T-helper 17 cell (primary cell): Measurements from ENCODE around the gene FEN1. TPM values are rescaled to one million over a fixed set of nuclear protein-coding genes. Genes with fewer than 3 reads are reported as not detected.
A peak's percentile ranks its signal among the peaks of the same experiment; 100 is the strongest.

Source experiments
- ATAC-seq: fragments of 150-1000 bp; cut with Tn5 transposase; 2 replicates; pipeline ENCODE4 v1.10.0; 2021; ENCODE audit warnings: mild to moderate bottlenecking, moderate library complexity
- DNase-seq, 3 donors: peaks; one replicate each; pipeline versions ENCODE4 v3.0.0 to v3.0.0-alpha.2; 2020 to 2021
- H3K9me3 ChIP-seq: one replicate; pipeline ENCODE4 v1.7.0; 2013; ENCODE audit warnings: low read length, mild to moderate bottlenecking; ENCODE audit not compliant: control insufficient read depth, poor library complexity, severe bottlenecking
- H3K27ac Mint-ChIP-seq: one replicate; pipeline ENCODE4 v1.8.0; 2022; ENCODE audit warnings: mild to moderate bottlenecking, moderate library complexity, mixed read lengths
- H3K27me3 Mint-ChIP-seq: one replicate; pipeline ENCODE4 v1.8.0; 2022; ENCODE audit warnings: mixed read lengths
- H3K36me3 Mint-ChIP-seq: one replicate; pipeline ENCODE4 v1.8.0; 2022; ENCODE audit warnings: low read depth, mixed read lengths
- H3K4me1 Mint-ChIP-seq: one replicate; pipeline ENCODE4 v1.8.0; 2022; ENCODE audit warnings: mild to moderate bottlenecking, mixed read lengths
- H3K4me3 Mint-ChIP-seq: one replicate; pipeline ENCODE4 v1.8.0; 2022; ENCODE audit warnings: mild to moderate bottlenecking, moderate library complexity, mixed read lengths
- total RNA-seq, 4 donors: library from RNA in 2 of 4; stranded (reverse) in 2 of 4; gene quantifications; one replicate each; pipeline ENCODE4 v1.2.3 and lab custom pipeline; 2022 to 2026

The FEN1 gene
- total RNA-seq, 2 donors from 2014 or later: 9.7 to 13.0 TPM

DNA sequence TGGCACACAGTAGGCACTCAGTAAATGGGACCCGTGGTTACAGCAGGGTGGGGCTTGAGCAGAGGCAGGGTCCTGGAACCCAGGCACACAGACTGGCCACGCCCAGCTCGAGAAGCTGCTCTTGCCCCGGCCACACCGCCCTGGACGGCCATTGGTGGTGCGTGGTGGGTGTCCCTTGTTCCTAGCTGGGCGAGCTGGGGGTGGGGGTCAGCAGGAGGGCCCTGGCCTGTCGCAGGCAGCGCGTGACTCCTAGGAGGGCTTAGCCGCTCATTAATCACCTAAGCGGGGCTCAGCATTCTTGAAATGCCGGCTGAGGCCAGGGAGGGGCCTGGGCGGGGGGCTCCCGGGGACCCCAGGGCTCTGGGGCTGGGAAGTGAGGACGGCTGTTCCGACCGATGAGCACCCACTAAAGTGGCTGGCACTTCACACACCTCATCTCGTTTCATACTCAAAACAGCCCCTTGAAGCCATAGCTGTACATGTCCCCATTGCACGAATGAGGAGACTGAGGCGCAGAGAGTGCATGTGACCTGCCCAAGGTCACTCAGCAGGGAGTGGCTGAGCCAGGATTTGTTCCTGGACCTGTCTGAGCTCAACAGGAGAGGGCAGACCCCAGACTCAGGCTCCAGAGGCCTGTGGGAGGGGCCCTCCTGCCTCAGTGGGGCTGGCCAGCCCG lies 28.6 kb upstream of the FEN1 start:
- no peak for ATAC-seq
- H3K36me3 Mint-ChIP-seq: no peaks in the 10 kb centered on the region
- H3K9me3 ChIP-seq: no peaks in the 10 kb centered on the region

DNA sequence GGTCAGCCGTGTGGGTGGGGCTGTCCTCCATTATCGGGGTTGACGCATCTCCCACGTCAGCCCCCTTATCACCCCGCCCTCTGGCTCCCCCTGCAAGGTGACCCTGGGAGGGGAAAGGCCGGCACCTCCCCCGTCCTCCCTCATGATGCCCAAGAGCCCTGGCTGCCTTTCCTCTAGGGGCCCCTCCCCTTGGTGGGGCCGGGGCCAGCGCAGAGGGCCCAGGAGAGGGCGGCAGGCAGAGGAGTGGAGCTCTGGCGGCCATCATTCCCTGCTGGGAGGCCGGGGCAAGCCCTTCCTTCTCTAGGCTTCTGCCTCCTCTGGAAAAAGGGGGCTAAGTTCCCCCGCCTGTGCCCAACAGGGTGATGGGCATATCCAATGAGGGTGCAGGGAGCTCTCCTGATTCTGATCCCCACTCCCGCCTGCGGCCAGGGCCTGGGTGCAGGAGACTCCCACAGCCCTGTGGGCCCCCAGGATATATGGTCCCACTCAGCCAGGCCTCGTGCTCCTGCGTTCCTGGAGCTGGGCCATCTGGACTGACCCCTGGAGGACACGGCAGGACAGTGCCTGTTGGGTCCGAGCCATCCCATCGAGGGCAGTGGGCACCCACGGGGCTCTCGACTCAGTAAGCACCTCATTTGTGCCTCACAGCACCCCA lies 28.0 kb upstream of the FEN1 start:
- Mint-ChIP-seq H3K4me3 (no peak overlapping the region), H3K36me3 (no peaks in the 10 kb centered on the region), H3K27me3 (no peaks in the 10 kb centered on the region), H3K27ac (no peak overlapping the region), H3K4me1 (no peaks in the 10 kb centered on the region)
- no peaks in the 10 kb centered on the region for H3K9me3 ChIP-seq
- no peak for DNase-seq
- no peak for ATAC-seq

More for the DNA sequence above, 28.6 kb upstream of the FEN1 start:
- no peaks in the 10 kb centered on the region for H3K27me3 Mint-ChIP-seq
- no peaks in the 10 kb centered on the region for H3K4me1 Mint-ChIP-seq
- no peak for DNase-seq
- H3K4me3 Mint-ChIP-seq: no peak overlapping the region
- no peak overlapping the region for H3K27ac Mint-ChIP-seq

DNA sequence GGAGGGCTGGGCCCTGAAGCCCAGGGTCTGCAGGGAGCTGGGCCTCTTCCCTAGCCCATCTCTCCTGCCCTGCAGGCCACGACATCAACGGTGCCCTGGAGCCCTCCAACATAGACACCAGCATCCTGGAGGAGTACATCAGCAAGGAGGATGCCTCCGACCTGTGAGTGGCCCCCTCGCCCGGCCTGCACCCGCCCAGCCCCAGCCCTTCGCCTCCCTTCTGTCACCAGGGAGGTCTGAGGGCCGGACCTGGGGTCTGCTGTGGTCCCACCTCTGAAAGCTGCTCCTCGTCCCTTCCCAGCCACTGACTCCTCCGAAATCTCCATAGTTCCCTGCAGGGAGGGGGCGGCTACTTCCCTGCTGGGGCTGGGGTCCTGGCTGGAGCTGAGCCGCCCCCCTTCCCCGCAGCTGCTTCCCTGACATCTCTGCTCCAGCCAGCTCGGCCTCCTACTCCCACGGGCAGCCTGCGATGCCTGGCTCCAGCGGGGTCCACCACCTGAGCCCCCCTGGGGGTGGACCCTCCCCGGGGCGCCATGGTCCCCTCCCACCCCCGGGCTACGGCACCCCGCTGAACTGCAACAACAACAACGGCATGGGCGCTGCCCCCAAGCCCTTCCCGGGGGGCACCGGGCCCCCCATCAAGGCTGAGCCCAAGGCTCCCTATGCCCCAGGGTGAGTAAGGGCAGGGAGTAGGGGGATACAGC lies 27.0 kb upstream of the FEN1 start:
- H3K4me1 Mint-ChIP-seq: no peaks in the 10 kb centered on the region
- no peak for ATAC-seq
- H3K27ac Mint-ChIP-seq: no peak overlapping the region
- no peaks in the 10 kb centered on the region for H3K36me3 Mint-ChIP-seq
- H3K27me3 Mint-ChIP-seq: no peaks in the 10 kb centered on the region
- no peak for DNase-seq
- H3K4me3 Mint-ChIP-seq: no peak overlapping the region
- no peaks in the 10 kb centered on the region for H3K9me3 ChIP-seq

DNA sequence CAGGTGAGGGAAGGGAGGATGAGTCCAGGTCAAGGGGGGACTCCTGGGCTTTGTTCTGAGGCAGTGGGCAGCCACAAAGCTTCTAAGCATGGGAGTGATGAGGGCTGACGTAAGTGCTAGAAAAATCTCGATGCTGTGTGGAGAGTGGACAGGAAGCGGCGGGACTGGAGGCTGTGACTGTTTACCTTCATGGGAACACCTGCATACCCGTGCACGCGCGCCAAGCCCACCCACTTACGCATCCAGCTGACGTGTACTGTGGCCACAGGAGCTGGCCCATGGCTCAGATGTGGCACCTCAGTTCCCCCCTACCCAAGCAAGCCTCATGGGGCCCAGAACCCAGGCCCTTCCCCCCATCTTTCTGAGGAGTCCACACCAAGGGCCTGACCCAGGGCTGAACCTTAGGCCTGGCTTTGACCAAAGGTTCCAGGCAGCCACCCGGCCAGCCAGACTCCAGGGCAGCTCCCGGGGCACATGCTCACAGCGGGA lies 26.3 kb upstream of the FEN1 start:
- DNase-seq (no peak), ATAC-seq (no peak)
- no peaks in the 10 kb centered on the region for H3K27me3 Mint-ChIP-seq
- H3K9me3 ChIP-seq: no peaks in the 10 kb centered on the region
- no peak overlapping the region for H3K27ac Mint-ChIP-seq
- no peak overlapping the region for H3K4me3 Mint-ChIP-seq
- no peaks in the 10 kb centered on the region for H3K36me3 Mint-ChIP-seq
- peaks cover 4% of the 10 kb centered on the region for H3K4me1 Mint-ChIP-seq

DNA sequence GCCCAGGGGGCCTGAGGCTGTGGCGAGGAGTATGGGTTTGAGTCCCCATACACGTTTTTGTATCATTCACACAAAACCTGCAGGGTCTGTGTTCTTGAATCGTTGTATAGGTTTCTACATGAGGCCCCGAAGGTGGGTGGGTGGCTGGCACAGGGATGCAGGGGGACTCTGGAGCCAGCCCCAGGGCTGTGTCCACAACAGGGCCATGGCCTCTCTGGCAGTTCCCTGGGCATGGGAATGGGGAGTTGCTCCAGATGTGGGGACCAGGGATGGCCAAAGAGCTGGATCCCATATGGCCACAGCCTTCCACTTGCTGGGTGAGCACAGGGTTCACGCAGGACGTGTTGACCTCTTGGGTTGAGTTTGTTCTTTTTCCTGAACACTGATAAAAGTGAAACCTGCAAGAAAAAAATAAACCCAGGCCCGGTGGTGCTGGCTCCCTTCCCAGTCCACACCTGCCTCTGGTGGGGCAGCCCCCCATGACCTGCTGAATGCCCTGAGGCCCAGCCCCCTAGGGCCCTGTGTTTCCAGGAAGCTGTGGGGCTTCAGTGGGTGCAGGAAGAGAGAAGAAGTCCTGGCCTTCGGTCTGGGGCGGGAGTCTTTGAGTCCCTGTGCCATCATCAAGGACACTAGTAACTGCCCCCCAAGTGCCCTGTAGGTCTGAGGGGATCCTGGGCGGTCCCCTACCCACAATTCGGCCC lies 24.2 kb upstream of the FEN1 start:
- Mint-ChIP-seq H3K27me3 (no peaks in the 10 kb centered on the region), H3K4me3 (no peak overlapping the region), H3K36me3 (no peaks in the 10 kb centered on the region), H3K4me1 (peaks cover 11% of the 10 kb centered on the region), H3K27ac (no peak overlapping the region)
- ATAC-seq (no peak), DNase-seq (no peak)
- no peaks in the 10 kb centered on the region for H3K9me3 ChIP-seq

DNA sequence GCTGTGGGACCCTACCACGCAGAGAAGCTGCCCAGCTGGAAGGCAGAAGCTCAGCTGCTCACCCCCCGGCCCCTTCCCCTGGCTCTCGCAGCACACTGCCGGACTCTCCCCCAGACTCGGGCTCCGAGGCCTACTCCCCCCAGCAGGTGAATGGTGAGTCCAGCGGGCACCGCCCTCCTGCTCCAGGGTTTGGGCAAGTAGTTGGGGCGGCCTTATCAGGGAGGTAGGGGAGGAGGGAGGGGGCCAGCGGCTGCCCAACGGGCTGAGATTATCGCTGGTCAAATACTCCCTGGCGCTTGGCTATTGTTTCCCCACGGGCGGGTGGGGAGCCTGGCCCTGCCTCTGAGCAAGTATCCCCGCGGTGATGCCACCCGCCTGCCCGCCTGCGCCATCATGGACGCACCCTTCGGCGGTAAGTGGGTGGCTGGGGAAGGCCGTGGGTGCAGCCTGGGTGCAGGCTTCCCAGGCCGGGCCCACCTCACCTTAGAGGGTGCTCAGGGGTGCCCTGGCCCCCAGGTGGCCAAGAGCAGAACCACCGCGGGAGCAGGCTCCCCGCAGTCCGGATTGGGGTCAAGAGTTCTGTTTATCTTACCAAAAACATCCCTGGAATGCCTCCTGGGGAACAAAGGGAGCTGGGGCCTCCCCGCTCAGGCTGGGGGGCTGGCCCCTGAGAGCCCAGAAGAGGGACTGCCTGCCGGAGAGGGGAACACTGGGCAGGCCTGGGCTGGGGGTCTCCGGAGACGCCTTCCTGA lies 23.4 kb upstream of the FEN1 start:
- Mint-ChIP-seq H3K4me3 (no peak overlapping the region), H3K4me1 (peaks cover 11% of the 10 kb centered on the region), H3K27me3 (no peaks in the 10 kb centered on the region), H3K27ac (no peak overlapping the region), H3K36me3 (no peaks in the 10 kb centered on the region)
- ATAC-seq (no peak), DNase-seq (no peak)
- no peaks in the 10 kb centered on the region for H3K9me3 ChIP-seq

DNA sequence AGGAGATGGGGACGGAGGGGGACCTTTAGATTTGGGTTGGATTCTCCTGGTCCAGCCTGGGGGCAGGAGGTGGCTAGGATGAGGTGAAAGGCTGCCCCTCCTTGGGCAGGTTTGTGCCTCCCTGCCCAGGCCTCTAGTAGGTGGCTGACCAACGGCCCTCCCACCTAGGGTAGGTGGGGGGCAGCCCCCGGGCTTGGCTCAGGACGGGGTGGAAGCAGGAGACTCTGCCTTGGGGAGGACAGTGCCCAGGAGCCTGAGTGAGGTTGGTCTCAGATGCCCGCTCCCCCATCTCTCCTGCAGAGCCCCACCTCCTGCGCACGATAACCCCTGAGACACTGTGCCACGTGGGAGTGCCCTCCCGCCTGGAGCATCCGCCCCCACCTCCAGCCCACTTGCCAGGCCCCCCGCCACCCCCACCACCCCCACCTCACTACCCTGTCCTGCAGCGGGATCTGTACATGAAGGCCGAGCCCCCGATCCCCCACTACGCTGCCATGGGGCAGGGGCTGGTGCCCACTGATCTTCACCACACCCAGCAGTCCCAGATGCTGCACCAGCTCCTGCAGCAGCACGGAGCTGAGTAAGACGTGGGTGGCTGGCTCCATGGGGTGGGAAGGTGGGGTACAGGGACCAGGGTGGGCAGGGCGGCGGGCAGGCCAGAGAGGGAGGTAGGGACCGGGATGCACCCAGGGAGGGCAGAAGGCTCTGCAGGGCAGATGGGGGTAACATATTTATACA lies 22.6 kb upstream of the FEN1 start:
- Mint-ChIP-seq H3K27me3 (no peaks in the 10 kb centered on the region), H3K4me3 (no peak overlapping the region), H3K36me3 (no peaks in the 10 kb centered on the region), H3K4me1 (peaks cover 13% of the 10 kb centered on the region), H3K27ac (no peak overlapping the region)
- DNase-seq (no peak), ATAC-seq (no peak)
- no peaks in the 10 kb centered on the region for H3K9me3 ChIP-seq

DNA sequence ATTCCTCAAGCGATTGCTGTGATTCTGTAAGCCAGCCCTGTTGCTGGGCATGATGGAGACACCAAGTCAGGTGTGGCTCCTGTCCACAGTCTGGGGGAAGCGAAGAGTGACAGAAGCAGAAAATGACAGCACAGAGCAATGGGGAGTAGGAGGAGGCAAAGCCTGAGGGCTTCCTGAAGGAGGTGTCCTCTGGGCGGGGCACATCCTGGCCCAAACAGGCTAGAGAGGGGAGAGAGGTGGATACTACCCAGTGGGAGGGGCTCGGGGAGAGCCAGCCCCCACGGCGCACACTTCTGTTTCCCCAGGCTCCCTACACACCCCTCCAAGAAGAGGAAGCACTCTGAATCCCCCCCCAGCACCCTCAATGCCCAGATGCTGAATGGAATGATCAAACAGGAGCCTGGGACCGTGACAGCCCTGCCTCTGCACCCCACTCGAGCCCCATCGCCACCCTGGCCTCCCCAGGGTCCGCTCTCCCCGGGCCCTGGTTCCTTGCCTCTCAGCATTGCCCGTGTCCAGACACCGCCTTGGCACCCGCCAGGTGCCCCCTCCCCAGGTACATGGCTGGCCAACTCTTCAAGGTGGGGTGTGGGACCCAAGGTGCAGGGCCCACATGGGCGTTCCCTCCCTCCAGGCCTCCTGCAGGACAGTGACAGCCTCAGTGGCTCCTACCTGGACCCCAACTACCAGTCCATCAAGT lies 21.4 kb upstream of the FEN1 start:
- ATAC-seq (no peak), DNase-seq (no peak)
- no peaks in the 10 kb centered on the region for H3K36me3 Mint-ChIP-seq
- H3K27me3 Mint-ChIP-seq: no peaks in the 10 kb centered on the region
- H3K4me3 Mint-ChIP-seq: peak overlapping the region; percentile 58
- H3K27ac Mint-ChIP-seq: peak overlapping the region; percentile 67
- H3K4me1 Mint-ChIP-seq: peaks cover 15% of the 10 kb centered on the region
- H3K9me3 ChIP-seq: no peaks in the 10 kb centered on the region

DNA sequence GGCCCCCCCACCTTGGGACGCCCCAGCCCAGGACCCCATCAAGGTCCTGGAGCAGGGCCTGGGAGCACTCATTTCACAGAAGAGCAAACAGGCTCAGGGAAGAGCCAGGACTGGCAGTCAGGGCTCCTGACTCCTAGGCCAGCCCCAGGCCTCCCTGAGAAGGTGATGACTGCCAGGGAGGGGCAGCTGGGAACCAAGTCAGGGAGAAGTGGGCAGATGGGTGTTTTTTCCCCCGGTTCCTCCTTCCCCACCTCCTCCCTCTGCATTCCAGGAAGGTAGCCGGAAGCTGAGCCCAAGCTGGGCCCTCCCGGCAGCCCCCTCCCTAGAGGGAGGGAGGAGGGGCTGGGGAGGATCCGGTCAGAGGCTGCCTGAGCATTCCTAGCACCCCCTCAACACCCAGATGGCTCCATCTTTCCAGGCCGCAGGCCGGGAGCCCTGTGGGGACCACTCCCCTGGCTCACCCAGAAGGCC lies 20.7 kb upstream of the FEN1 start:
- no peaks in the 10 kb centered on the region for H3K9me3 ChIP-seq
- Mint-ChIP-seq H3K27me3 (no peaks in the 10 kb centered on the region), H3K4me1 (peaks cover 15% of the 10 kb centered on the region), H3K36me3 (no peaks in the 10 kb centered on the region), H3K4me3 (peak overlapping the region; percentile 58), H3K27ac (no peak overlapping the region)
- ATAC-seq (no peak), DNase-seq (no peak)

DNA sequence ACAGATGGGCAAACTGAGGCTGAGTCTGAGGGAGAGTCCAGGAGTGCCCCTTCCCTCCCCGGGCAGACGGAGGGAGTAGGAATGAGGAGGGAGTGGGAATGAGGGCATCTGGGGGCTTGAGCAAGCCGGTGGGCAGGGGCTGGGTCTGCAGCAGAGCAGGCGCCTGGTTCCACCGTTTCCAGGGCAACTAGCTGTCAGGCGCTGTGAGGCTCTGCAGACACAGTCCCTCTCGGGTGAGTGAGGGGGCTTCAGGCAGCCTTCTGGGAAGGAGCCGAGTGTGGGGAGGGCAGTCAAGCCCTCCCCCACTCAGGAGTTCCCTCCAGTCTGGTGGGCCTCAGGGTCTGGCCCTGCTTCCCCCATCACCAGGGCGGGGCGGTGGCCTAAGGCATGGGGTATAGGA lies 19.4 kb upstream of the FEN1 start:
- H3K9me3 ChIP-seq: no peaks in the 10 kb centered on the region
- DNase-seq (no peak), ATAC-seq (no peak)
- no peaks in the 10 kb centered on the region for H3K36me3 Mint-ChIP-seq
- H3K27ac Mint-ChIP-seq: peak overlapping the region; percentile 82
- H3K27me3 Mint-ChIP-seq: no peaks in the 10 kb centered on the region
- H3K4me3 Mint-ChIP-seq: no peak overlapping the region
- H3K4me1 Mint-ChIP-seq: peaks cover 18% of the 10 kb centered on the region

DNA sequence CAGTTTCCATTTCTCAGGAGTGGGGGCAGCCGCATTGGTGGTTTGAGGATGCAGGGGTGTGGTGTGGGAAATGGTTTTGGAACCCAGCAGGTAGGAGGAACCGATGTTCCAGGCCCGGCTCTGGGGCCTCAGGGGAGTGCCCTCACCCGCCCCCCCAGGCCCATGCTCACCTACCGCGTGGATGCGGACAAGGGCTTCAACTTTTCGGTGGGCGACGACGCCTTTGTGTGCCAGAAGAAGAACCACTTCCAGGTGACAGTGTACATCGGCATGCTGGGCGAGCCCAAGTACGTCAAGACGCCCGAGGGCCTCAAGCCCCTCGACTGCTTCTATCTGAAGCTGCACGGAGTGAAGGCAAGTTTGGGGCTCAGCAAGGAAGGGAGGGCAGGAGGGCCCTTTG lies 18.9 kb upstream of the FEN1 start:
- Mint-ChIP-seq H3K4me3 (no peak overlapping the region), H3K27me3 (no peaks in the 10 kb centered on the region), H3K36me3 (no peaks in the 10 kb centered on the region), H3K27ac (no peak overlapping the region), H3K4me1 (peaks cover 18% of the 10 kb centered on the region)
- DNase-seq: no peak
- no peaks in the 10 kb centered on the region for H3K9me3 ChIP-seq
- ATAC-seq: no peak

DNA sequence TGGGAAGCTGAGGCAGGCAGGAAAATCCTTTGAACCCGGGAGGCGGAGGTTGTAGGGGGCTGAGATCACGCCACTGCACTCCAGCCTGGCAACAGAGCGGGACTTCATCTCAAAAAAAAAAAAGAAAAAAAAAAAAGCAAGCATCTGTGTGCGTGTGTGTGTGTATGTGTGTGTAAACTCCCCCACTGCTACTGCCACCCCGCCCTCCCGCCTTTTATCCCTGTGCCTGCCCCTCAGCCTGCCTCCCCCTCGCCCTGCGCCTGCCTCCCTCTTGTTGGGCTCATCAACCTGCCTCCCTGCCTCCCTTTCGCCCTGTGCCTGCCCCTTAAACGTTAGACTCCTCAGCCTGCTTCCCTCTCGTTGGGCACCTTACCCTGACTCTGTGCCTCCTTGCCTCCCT lies 18.3 kb upstream of the FEN1 start:
- Mint-ChIP-seq H3K4me1 (peaks cover 18% of the 10 kb centered on the region), H3K4me3 (no peak overlapping the region), H3K27ac (no peak overlapping the region), H3K36me3 (no peaks in the 10 kb centered on the region), H3K27me3 (no peaks in the 10 kb centered on the region)
- DNase-seq (no peak), ATAC-seq (no peak)
- H3K9me3 ChIP-seq: no peaks in the 10 kb centered on the region
